ENCODE results near the gene CSNK1G1. TPM values are rescaled to one million over a fixed set of nuclear protein-coding genes. Genes with fewer than 3 reads are reported as not detected.

Gene CSNK1G1
- total RNA-seq, 4 donors from 2014 or later, result 16.5 to 41.8 (median 33.3) TPM

DNA sequence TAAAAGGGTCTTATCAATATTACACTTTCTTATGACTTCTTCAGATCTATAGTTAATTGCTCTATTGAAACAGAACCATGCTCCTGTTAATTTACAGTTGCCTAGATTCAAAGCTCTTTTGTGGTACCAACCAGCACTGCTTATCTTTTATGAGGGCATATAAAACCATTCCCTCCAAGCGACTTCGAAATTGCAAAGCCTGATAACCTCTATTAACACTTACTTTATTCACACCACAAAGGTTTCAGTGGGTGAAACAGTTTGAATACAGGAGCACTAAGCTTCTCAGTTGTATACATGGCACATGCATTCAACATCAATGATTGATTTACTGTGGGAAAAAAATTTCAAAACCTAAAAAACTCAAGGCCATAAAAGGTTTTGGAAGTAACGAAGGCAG lies 118.3 kb downstream of the CSNK1G1 start:
- Histone ChIP-seq H3K4me1 (no peaks in the 10 kb centered on the region), H3K9me3 (no peaks in the 10 kb centered on the region), H3K36me3 (no peaks in the 10 kb centered on the region), H3K4me3 (no peak overlapping the region), H3K27me3 (no peaks in the 10 kb centered on the region), H3K27ac (no peak overlapping the region)
- TF ChIP-seq, protein P1, sequence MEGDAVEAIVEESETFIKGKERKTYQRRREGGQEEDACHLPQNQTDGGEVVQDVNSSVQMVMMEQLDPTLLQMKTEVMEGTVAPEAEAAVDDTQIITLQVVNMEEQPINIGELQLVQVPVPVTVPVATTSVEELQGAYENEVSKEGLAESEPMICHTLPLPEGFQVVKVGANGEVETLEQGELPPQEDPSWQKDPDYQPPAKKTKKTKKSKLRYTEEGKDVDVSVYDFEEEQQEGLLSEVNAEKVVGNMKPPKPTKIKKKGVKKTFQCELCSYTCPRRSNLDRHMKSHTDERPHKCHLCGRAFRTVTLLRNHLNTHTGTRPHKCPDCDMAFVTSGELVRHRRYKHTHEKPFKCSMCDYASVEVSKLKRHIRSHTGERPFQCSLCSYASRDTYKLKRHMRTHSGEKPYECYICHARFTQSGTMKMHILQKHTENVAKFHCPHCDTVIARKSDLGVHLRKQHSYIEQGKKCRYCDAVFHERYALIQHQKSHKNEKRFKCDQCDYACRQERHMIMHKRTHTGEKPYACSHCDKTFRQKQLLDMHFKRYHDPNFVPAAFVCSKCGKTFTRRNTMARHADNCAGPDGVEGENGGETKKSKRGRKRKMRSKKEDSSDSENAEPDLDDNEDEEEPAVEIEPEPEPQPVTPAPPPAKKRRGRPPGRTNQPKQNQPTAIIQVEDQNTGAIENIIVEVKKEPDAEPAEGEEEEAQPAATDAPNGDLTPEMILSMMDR (IDR thresholded peaks at IDR 0.05), result no peak
- no peak for TF ChIP-seq POLR2A (IDR thresholded peaks at IDR 0.05)
- intact Hi-C loops (cut with DNase I; ENCODE audit: low total_unique reads), result no loop called here
- no peak for DNase-seq

DNA sequence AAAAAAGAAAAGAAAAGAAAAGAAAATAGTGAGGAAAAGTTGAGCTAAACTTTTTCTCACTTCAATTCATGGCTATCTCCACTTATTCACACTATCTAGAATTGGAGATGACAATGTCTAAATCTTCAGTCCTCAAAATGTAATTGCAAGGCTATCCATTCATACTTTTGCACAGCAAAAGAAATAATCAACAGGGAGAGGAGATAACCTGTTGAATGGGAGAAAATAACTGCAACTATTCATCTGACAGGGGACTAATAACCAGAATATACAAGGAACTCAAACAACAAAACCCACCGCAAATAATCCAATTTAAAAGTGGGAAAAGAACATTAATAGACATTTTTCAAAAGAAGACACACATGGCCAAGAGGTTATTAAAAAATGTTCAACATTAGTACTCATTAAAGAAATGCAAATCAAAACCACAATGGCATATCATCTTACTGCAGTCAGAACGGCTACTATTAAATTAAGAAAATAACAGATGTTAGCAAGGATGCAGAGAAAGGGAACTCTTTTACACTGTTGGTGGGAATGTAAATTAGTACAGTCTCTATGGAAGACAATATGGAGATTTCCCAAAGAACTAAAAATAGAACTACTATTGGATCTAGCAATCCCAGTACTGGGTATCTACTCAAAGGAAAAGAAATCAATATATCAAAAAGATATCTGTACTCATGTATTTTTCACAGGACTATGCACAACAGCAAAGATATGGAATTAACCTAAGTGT lies 119.6 kb downstream of the CSNK1G1 start:
- Histone ChIP-seq H3K27ac (no peak overlapping the region), H3K36me3 (no peaks in the 10 kb centered on the region), H3K4me3 (no peak overlapping the region), H3K27me3 (no peaks in the 10 kb centered on the region), H3K9me3 (no peaks in the 10 kb centered on the region), H3K4me1 (no peaks in the 10 kb centered on the region)
- TF ChIP-seq POLR2A (IDR thresholded peaks at IDR 0.05), result no peak
- TF ChIP-seq, protein P1 (IDR thresholded peaks at IDR 0.05), result no peak
- intact Hi-C loops (cut with DNase I; ENCODE audit: low total_unique reads), result no loop called here
- DNase-seq, result no peak

DNA sequence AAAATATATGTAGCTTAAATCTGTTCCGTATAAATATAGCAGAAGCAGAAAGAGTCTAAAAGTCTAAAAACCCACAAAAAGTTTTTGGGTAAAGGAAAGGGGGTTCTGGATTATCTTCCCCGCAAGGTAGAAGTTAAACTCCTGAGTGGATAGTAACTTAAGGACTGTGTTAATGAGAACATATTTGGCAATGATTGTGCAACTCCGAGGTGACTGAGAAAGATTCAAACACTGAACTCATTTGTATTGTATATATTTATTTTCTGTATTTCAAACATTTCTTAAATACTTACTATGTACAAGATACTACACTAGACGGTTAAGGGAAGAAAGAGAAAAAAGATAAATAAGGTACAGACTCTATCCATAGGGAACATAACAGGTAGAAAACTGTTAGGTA lies 120.4 kb downstream of the CSNK1G1 start:
- Histone ChIP-seq H3K36me3 (no peaks in the 10 kb centered on the region), H3K4me3 (no peak overlapping the region), H3K4me1 (no peaks in the 10 kb centered on the region), H3K9me3 (no peaks in the 10 kb centered on the region), H3K27me3 (no peaks in the 10 kb centered on the region), H3K27ac (no peak overlapping the region)
- TF ChIP-seq, protein P1 (IDR thresholded peaks at IDR 0.05), result no peak
- TF ChIP-seq POLR2A (IDR thresholded peaks at IDR 0.05), result no peak
- no peak for DNase-seq
- intact Hi-C loops (cut with DNase I; ENCODE audit: low total_unique reads), result no loop called here

DNA sequence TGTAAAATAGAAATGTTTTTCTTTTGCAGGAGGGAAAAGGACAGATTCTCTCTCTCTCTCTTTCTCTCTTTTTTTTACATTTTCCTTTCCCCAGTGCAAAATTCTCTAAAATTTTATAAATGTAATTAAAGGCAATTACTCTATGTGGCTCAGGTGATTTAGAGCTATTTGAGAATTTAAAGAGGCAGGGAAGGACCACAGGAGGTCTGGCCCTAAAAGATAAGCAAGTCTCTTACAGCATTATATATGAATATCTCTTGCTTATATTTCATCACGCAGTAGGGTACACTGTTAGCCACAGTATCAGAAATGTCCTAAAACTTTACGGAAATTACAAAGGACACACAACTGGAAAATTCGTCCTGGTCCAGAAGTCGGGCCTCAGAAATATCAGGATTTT lies 122.7 kb downstream of the CSNK1G1 start:
- TF ChIP-seq, protein P1 (IDR thresholded peaks at IDR 0.05), result no peak
- intact Hi-C loops (cut with DNase I; ENCODE audit: low total_unique reads), result no loop called here
- Histone ChIP-seq H3K4me1 (no peaks in the 10 kb centered on the region), H3K27ac (no peak overlapping the region), H3K36me3 (no peaks in the 10 kb centered on the region), H3K4me3 (no peak overlapping the region), H3K9me3 (no peaks in the 10 kb centered on the region), H3K27me3 (no peaks in the 10 kb centered on the region)
- DNase-seq, result no peak

DNA sequence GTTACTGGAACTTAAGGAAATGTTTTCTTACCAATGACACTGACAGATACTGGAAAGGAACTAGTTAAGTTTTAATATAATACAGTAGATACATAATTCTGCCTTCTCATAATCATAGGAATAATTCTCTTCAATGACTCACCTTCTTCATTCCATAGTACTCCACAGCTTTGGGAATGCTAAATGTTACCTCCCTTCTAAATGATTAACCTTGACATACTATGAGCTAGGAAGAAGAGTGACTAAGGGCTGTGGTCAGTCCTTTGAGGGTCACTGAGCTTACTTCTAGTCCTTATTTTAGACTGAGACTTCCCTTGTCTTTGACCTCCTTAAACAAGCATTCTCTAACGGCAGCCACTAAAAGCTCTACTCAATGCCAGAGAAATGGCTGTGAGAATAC lies 123.6 kb downstream of the CSNK1G1 start:
- TF ChIP-seq, protein P1 (IDR thresholded peaks at IDR 0.05), result no peak
- no peak for TF ChIP-seq POLR2A (IDR thresholded peaks at IDR 0.05)
- intact Hi-C loops (cut with DNase I; ENCODE audit: low total_unique reads), result no loop called here
- DNase-seq, result no peak
- Histone ChIP-seq H3K36me3 (no peaks in the 10 kb centered on the region), H3K27ac (no peak overlapping the region), H3K27me3 (no peaks in the 10 kb centered on the region), H3K4me1 (no peaks in the 10 kb centered on the region), H3K9me3 (no peaks in the 10 kb centered on the region), H3K4me3 (no peak overlapping the region)

All from uterus (tissue), 4 donors.